Mucosa of descending colon (tissue), 3 donors: Measurements from ENCODE around the gene PSMA7. TPM values are rescaled to one million over a fixed set of nuclear protein-coding genes. Genes with fewer than 3 reads are reported as not detected.

Source experiments
- ATAC-seq: fragments of 200-7000 bp; cut with Tn5 transposase; one replicate; pipeline ENCODE4 v1.9.1; 2020; ENCODE audit warnings: mild to moderate bottlenecking, moderate library complexity
- DNase-seq, 3 donors: peaks; one replicate each; pipeline ENCODE4 v3.0.0-alpha.2; 2020
- H3K36me3 ChIP-seq: fragments of 200-600 bp; one replicate; pipeline ENCODE4 v1.8.0; 2021; ENCODE audit warnings: low read depth, mild to moderate bottlenecking
- H3K4me1 ChIP-seq: fragments of 200-600 bp; one replicate; pipeline ENCODE4 v1.8.0; 2021; ENCODE audit warnings: low read depth, mild to moderate bottlenecking
- H3K4me3 ChIP-seq: fragments of 200-600 bp; one replicate; pipeline ENCODE4 v1.8.0; 2021; ENCODE audit warnings: mild to moderate bottlenecking
- H3K9me3 ChIP-seq: fragments of 200-600 bp; one replicate; pipeline ENCODE4 v1.8.0; 2021; ENCODE audit warnings: mild to moderate bottlenecking
- intact Hi-C, 2 donors: fragments of 100-400 bp; cut with DNase I in 1 of 2; cut with micrococcal nuclease in 1 of 2; formaldehyde crosslinking; loops; one replicate each; pipeline versions ENCODE4 v1.11.0 to v1.11.1; 2022; cut with DNase I, micrococcal nuclease
- total RNA-seq, 3 donors: library from RNA; stranded (reverse); fragmentation: NEBNext Ultra II Directional in 2 of 3; extraction: Animal tissue kit (Norgen Biotek cat#: 25700) in 2 of 3; gene quantifications; one replicate each; pipeline versions ENCODE4 v1.2.1 to v1.2.4, GENCODE V29; 2021 to 2023
- TF ChIP-seq, protein P1 (sequence below): fragments of 200-600 bp; IDR thresholded peaks from one replicate; pipeline ENCODE4 v1.8.0; 2022; ENCODE audit warnings: antibody characterized with exemption, mild to moderate bottlenecking
- donor health status: DM: no; HTN: no; CAD: no; lungs with moderate emphysema.
- donor health status: DM: no; HTN: no; CAD: no.
- donor health status: DM: no; HTN: yes; CAD: no.

PSMA7 gene
- total RNA-seq, 3 donors from 2014 or later, result 129 to 197 (median 194) TPM

DNA sequence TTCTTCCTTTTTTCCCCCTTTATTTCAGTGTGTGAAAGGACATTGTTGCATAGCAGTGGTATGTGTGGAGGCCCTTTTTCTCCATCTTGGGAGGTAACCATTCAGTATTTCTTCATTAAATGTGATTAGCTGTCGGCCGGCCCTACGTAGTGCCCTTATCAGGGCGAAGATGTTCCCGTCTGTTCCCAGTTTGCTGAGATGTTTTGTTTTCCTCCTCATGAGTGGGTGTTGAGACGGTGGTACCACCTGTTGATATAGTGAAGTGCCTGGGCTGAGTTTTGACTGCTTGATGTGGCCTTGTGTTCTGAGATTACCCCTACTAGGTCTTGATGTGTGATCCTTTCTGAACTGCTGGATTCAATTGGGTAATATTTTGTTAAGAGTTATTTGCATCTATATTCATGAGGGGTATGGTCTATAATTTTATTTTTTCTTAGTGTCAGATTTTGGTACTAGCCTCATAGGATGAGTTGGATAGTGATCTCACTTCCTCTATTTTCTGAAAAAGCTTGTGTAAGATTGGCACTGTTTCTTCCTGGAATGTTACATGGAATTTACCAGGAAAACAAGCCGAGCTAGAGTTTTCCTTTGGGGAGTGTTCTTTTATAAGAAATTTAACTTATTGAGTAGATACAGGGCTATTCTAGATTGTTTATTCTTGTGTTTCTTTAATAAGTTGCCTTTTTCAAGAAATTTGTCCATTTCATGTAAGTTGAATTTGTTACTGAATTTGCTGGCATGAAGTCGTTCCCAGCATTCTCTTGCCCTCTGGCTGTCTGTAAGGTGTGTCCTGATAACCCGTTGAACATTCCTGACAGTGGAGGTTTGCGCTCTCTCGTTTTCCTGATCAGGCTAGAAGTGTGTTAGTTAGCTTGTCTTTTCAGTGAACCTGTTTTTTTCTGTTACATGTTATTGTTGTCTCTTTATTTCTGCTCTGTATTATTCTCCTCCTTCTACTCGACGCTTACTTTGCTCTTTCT lies 44.0 kb upstream of the PSMA7 start:
- Histone ChIP-seq H3K4me1 (peaks cover 17% of the 10 kb centered on the region), H3K4me3 (no peak overlapping the region), H3K9me3 (no peaks in the 10 kb centered on the region), H3K36me3 (no peaks in the 10 kb centered on the region)
- ATAC-seq, result no peak
- intact Hi-C loops, result no loop called here
- peak in 2 of 3 donors; percentile 2 to 14 for DNase-seq
- TF ChIP-seq, protein P1, sequence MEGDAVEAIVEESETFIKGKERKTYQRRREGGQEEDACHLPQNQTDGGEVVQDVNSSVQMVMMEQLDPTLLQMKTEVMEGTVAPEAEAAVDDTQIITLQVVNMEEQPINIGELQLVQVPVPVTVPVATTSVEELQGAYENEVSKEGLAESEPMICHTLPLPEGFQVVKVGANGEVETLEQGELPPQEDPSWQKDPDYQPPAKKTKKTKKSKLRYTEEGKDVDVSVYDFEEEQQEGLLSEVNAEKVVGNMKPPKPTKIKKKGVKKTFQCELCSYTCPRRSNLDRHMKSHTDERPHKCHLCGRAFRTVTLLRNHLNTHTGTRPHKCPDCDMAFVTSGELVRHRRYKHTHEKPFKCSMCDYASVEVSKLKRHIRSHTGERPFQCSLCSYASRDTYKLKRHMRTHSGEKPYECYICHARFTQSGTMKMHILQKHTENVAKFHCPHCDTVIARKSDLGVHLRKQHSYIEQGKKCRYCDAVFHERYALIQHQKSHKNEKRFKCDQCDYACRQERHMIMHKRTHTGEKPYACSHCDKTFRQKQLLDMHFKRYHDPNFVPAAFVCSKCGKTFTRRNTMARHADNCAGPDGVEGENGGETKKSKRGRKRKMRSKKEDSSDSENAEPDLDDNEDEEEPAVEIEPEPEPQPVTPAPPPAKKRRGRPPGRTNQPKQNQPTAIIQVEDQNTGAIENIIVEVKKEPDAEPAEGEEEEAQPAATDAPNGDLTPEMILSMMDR, result no peak

DNA sequence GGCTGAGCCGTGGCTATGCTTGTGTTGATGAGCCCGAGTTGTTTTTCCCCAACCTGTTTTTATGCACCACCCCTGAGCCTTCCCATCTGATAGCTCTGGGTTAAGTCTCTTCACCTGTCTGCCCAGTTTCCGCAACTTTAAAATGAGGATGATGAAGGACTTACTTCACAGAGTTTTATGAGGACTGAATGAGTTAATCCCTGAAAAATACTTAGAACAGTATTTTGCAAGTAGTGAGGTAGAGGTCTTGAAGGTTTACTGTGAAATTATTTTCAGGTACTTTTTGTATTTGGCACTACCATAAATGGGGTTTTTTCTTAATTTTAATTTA lies 42.9 kb upstream of the PSMA7 start:
- intact Hi-C loops, result no loop called here
- TF ChIP-seq, protein P1, result no peak
- peaks cover 20% of the 10 kb centered on the region for H3K4me1 ChIP-seq

DNA sequence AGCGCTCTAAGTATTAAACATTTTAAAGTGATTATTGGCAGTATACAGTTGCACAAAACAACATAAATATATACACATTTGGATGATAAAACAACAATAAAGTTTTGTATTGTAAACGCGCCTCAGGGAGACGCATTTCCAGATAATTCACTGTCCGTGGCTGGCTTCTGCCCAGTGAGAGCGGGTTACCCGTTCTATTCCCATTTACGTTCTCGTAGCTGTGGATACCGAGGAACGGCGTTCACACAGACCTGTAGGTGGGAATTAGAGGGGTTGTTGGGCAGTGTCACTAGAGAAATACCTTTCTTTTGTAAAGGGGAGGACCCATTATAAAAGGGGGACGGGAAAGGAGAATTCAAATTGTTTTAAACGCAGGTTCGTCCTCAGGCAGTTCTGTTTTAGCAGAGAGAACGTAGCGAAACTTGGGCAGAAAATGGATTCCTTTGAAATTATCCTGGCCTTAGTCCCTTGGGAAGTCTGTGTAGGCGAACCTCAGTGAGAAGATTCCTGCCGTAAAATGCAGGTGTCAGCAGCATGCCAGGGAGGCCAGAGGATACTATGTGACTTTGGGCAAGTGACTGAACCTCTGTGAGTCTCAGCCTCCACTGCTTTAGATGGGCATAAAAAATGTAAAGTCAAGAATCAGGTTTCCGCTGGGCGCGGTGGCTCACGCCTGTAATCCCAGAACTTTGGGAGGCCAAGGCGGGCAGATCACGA lies 40.4 kb upstream of the PSMA7 start:
- no peaks in the 10 kb centered on the region for H3K36me3 ChIP-seq
- ATAC-seq, result no peak
- peaks cover 20% of the 10 kb centered on the region for H3K4me1 ChIP-seq
- peak in 1 of 3 donors; percentile 30 for DNase-seq
- intact Hi-C loops, result no loop called here
- peak overlapping the region; percentile 77 for H3K4me3 ChIP-seq
- no peaks in the 10 kb centered on the region for H3K9me3 ChIP-seq
- TF ChIP-seq, protein P1, result no peak

More for the DNA sequence above, 42.9 kb upstream of the PSMA7 start:
- ATAC-seq (no peak), DNase-seq (no peak)
- Histone ChIP-seq H3K4me3 (no peak overlapping the region), H3K36me3 (no peaks in the 10 kb centered on the region), H3K9me3 (no peaks in the 10 kb centered on the region)

DNA sequence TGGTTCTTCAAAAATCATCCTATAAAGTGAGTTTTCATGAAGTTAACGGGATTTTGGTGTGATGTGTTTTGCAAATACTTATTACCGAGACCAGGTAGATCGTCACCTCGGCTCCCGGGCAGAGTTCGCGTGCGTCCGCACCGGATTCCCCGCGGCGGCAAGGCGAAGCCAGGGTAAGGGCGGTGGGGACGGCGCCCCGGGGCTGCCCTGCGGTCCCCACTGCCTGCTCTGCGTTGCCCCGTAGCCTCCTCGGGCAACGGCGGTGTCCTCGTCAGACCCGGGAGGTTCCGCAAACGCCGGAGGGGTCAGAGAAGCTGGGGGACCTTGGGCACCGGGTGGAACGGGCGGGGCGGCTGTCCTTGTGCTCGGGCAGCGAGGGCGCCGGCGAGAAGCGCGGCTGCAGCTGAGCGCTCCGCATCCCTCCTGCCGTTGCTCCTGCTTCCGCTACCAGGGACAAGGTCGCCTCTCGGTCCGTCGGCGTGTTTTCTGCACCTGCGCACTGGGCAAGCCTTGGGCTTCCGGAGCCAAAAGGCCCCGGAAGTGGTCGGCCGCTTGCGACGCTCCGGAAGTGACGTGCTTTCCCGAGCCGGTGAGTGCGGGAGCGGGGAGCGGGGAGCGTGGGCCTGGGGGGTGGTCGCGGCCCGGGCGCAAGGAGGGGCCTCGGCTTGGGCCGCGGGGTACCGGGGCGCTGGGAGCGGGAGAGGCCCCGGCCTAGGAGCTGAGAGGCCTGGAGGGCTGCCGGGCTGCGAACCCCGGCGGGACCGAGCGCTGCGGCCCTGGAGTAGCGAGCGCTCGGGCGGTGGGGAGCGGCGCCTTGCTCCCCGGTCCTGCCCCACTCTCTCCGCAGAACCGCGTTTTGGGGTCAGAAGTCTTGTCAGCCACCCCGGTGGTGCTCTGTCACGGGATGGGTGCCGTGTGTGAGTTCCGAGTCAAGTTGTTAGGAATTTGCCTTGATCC lies 39.6 kb upstream of the PSMA7 start, which contains the start of gene MTG2:
TSS of gene MTG2 (plus strand) at position 560 of the 957 bp plus-strand sequence. CDS start 10,393 bp downstream, outside the sequence.
- intact Hi-C loops, result no loop called here
- TF ChIP-seq, protein P1, result no peak
- Histone ChIP-seq H3K4me1 (peaks cover 20% of the 10 kb centered on the region), H3K4me3 (peak within 1 kb of the TSS; percentile 77), H3K9me3 (no peaks in the 10 kb centered on the region), H3K36me3 (no peaks in the 10 kb centered on the region)
- peak; percentile 95 to 98 (median 97) for DNase-seq
- ATAC-seq, result peak; percentile 99

DNA sequence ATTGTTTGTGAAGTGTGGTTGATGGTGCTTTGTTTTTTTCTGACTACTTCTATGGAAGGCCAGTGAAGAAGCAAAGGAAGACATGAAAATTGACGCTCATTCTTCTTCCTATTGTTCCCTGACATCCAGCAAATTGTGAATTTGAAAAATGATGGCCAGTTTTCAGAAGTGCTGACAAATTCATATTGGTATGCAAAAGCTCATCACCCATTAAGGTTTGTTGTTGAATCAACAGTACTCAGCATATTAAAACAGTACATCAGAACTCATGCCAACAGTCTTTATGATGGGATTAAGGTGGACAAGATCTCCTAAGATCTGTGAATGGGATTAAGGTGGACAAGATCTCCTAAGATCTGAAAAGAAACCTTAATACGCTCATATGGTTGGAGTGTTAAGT lies 38.6 kb upstream of the PSMA7 start:
- Histone ChIP-seq H3K4me1 (peaks cover 16% of the 10 kb centered on the region), H3K36me3 (no peaks in the 10 kb centered on the region), H3K9me3 (no peaks in the 10 kb centered on the region), H3K4me3 (no peak overlapping the region)
- TF ChIP-seq, protein P1, result no peak
- DNase-seq (no peak), ATAC-seq (no peak)
- intact Hi-C loops, result no loop called here
